IMR-90 (cell line): ENCODE results near the gene TAGLN. TPM values are rescaled to one million over a fixed set of nuclear protein-coding genes. Genes with fewer than 3 reads are reported as not detected.
"Not testable (repeated sequence)": the region's sequence is repeated elsewhere in the genome, so short reads cannot be mapped to it uniquely, and the experiment has no call there.

Experiments used
- ATAC-seq: fragments of 200-7000 bp; cut with Tn5 transposase; 2 replicates; pipeline ENCODE4 v1.9.1; 2020; ENCODE audit warnings: low read depth, mild to moderate bottlenecking, moderate library complexity
- BruUV-seq: library from RNA; stranded (reverse); fragments of 400-500 nt; replicated peaks from 2 replicates; lab custom pipeline; 2021; lab: Mats Ljungman, UMichigan
- CTCF ChIA-PET: fragments of 300-600 bp; formaldehyde crosslinking; extraction: SDS; loops from one replicate; lab custom pipeline; 2021; ENCODE audit warnings: antibody characterized with exemption; lab: Yijun Ruan, JAX
- POLR2A ChIA-PET: fragments of 300-600 bp; sonication (Branson Sonifier 250); formaldehyde crosslinking; loops from one replicate; lab custom pipeline; 2022; ENCODE audit warnings: antibody characterized with exemption; ENCODE audit not compliant: unreplicated experiment; lab: Charles Lee
- DNase-seq: peaks from one replicate; pipeline ENCODE4 v3.0.0; 2013
- H2AFZ ChIP-seq: replicated peaks from 2 replicates; pipeline ENCODE3; 2013; ENCODE audit warnings: low read length, mild to moderate bottlenecking; ENCODE audit not compliant: poor library complexity
- H2AK5ac ChIP-seq: 2 replicates; pipeline ENCODE4 v1.6.1; 2013; ENCODE audit warnings: low read depth, low read length, inconsistent platforms
- H2AK9ac ChIP-seq: replicated peaks from 2 replicates; pipeline ENCODE3; 2013; ENCODE audit warnings: mild to moderate bottlenecking, low read depth, low read length, moderate library complexity; ENCODE audit not compliant: poor library complexity
- H2BK120ac ChIP-seq: 2 replicates; pipeline ENCODE4 v1.6.1; 2013; ENCODE audit warnings: low read depth, low read length, inconsistent platforms
- H2BK15ac ChIP-seq: 3 replicates; pipeline ENCODE4 v1.6.1; 2013; ENCODE audit warnings: low read depth, low read length, inconsistent platforms
- H2BK20ac ChIP-seq: 2 replicates; pipeline ENCODE4 v1.6.1; 2013; ENCODE audit warnings: low read depth, mild to moderate bottlenecking, inconsistent platforms, low read length, moderate library complexity
- H2BK5ac ChIP-seq: 2 replicates; pipeline ENCODE4 v1.6.1; 2013; ENCODE audit warnings: mild to moderate bottlenecking, low read depth, low read length, inconsistent platforms; ENCODE audit not compliant: poor library complexity, severe bottlenecking
- H3K14ac ChIP-seq: replicated peaks from 2 replicates; pipeline ENCODE4 v1.6.1; 2013; ENCODE audit warnings: low read depth, low read length, inconsistent platforms
- H3K18ac ChIP-seq: 2 replicates; pipeline ENCODE4 v1.6.1; 2013; ENCODE audit warnings: low read depth, low read length, control low read depth
- H3K23ac ChIP-seq: 2 replicates; pipeline ENCODE4 v1.6.1; 2013; ENCODE audit warnings: low read depth, low read length, inconsistent platforms
- H3K27ac ChIP-seq: 2 replicates; pipeline ENCODE4 v1.5.1; 2013; ENCODE audit warnings: mild to moderate bottlenecking, control low read depth, low read length; ENCODE audit not compliant: insufficient read depth
- H3K27me3 ChIP-seq: 2 replicates; pipeline ENCODE4 v1.6.1; 2013; ENCODE audit warnings: low read length; ENCODE audit not compliant: control insufficient read depth, insufficient read depth
- H3K36me3 ChIP-seq: 2 replicates; pipeline ENCODE4 v1.6.1; 2013; ENCODE audit warnings: low read length, mixed read lengths; ENCODE audit not compliant: control insufficient read depth, insufficient read depth
- H3K4ac ChIP-seq: 2 replicates; pipeline ENCODE4 v1.6.1; 2013; ENCODE audit warnings: low read depth, low read length, inconsistent platforms
- H3K4me1 ChIP-seq: 2 replicates; pipeline ENCODE4 v1.6.1; 2013; ENCODE audit warnings: low read length, mixed read lengths; ENCODE audit not compliant: control insufficient read depth, insufficient read depth
- H3K4me2 ChIP-seq: 2 replicates; pipeline ENCODE4 v1.6.1; 2013; ENCODE audit warnings: low read depth, mild to moderate bottlenecking, control low read depth, low read length, moderate library complexity
- H3K4me3 ChIP-seq: 2 replicates; pipeline ENCODE4 v1.5.1; 2013; ENCODE audit warnings: low read depth, mild to moderate bottlenecking, control low read depth, low read length, moderate library complexity; ENCODE audit not compliant: insufficient read depth
- H3K56ac ChIP-seq: 2 replicates; pipeline ENCODE4 v1.6.1; 2013; ENCODE audit warnings: low read length, inconsistent platforms; ENCODE audit not compliant: insufficient read depth; ENCODE audit errors: extremely low read depth
- H3K79me1 ChIP-seq, 2 experiments: 2 replicates each; pipeline ENCODE4 v1.6.1; 2013; ENCODE audit warnings: low read length in 2 of 2, inconsistent platforms in 1 of 2, low read depth in 1 of 2
- H3K9ac ChIP-seq: 2 replicates; pipeline ENCODE4 v1.6.1; 2013; ENCODE audit warnings: low read depth, low read length, control low read depth
- H3K9me1 ChIP-seq: 2 replicates; pipeline ENCODE4 v1.6.1; 2013; ENCODE audit warnings: low read length, inconsistent platforms; ENCODE audit not compliant: insufficient read depth
- H3K9me3 ChIP-seq: 2 replicates; pipeline ENCODE4 v1.6.1; 2013; ENCODE audit warnings: low read length; ENCODE audit not compliant: control insufficient read depth, insufficient read depth
- H4K20me1 ChIP-seq: 2 replicates; pipeline ENCODE4 v1.6.1; 2013; ENCODE audit warnings: low read length, inconsistent platforms; ENCODE audit not compliant: insufficient read depth
- H4K5ac ChIP-seq: 2 replicates; pipeline ENCODE4 v1.6.1; 2013; ENCODE audit warnings: mild to moderate bottlenecking, low read depth, low read length, control low read depth
- H4K8ac ChIP-seq, 2 experiments: 2 replicates each; pipeline ENCODE4 v1.6.1; 2013; ENCODE audit warnings: low read depth in 2 of 2, low read length in 2 of 2, control low read depth in 1 of 2, inconsistent platforms in 1 of 2
- H4K91ac ChIP-seq: 2 replicates; pipeline ENCODE4 v1.6.1; 2013; ENCODE audit warnings: low read depth, low read length, inconsistent platforms; ENCODE audit not compliant: insufficient read depth
- CTCF ChIP-seq: conservative IDR thresholded peaks from 2 replicates; pipeline ENCODE4 v1.5.1; 2012; ENCODE audit warnings: mild to moderate bottlenecking, low read depth, low read length, improper control_type of control experiment
- WGBS, 2 experiments: methylation state at CpG; one replicate each; pipeline versions ENCODE4 v1.1.5 to v1.1.7; 2013; ENCODE audit warnings: missing lambda C conversion rate in 2 of 2; ENCODE audit not compliant: insufficient read length in 1 of 2; ENCODE audit errors: extremely low coverage in 2 of 2; 5-methylcytosine and 5-hydroxymethylcytosine counted together
- dilution Hi-C: fragments of 300-500 bp; cut with HindIII; formaldehyde crosslinking; loops from one replicate; pipeline ENCODE4 v1.14.3; 2018; ENCODE audit warnings: low sequenced_read_pairs; ENCODE audit not compliant: unreplicated experiment
- in situ Hi-C: fragments of 300-500 bp; cut with MboI; formaldehyde crosslinking; loops from 3 replicates; pipeline ENCODE4 v1.14.3; 2019; ENCODE audit warnings: low sequenced_read_pairs, inconsistent platforms, mixed read lengths
- intact Hi-C: fragments of 100-400 bp; cut with micrococcal nuclease; formaldehyde crosslinking; loops from 2 replicates; pipeline ENCODE4 v1.10.0; 2022
- polyA plus RNA-seq, 3 experiments: library from polyadenylated mRNA; depleted of rRNA; stranded (reverse); fragments of >200 nt; gene quantifications; 2 replicates each; pipeline ENCODE4 v1.2.3, GENCODE V29; 2012; ENCODE audit warnings: low replicate concordance in 1 of 3
- total RNA-seq: library from RNA; depleted of rRNA; stranded (reverse); fragments of >200 nt; gene quantifications from 2 replicates; pipeline ENCODE4 v1.2.3, GENCODE V29; 2012

The TAGLN gene
- total and polyA plus RNA-seq, 2 of the 4 experiments (the other 2 are of a cell fraction): 2,558 to 3,760 TPM

DNA sequence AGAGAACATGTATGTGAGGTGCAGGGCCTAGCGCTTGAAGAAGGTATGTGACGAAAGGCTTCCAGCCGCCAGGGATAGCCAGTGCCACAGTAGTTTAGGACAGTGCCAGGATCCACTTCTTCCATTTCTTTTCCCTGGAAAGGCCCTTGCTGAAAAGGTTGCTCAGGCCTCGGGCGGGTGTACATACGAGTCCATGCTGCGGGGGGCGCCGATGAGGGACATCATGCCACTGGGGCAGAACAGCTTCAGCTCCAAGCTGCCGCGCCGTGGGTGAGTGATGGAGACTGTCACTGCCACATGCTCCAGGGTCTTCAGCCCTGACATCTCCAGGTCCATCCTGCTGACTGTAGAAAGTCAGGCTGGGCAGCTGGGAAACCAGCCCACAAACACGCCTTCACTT lies 9.5 kb downstream of the TAGLN start:
- in situ Hi-C loops, H3K9me3 ChIP-seq, H2BK120ac ChIP-seq, intact Hi-C loops, H3K9me1 ChIP-seq, H3K4me3 ChIP-seq, H3K27me3 ChIP-seq, H2AFZ ChIP-seq, H3K4ac ChIP-seq, H3K4me2 ChIP-seq, H2BK20ac ChIP-seq, DNase-seq, H2BK5ac ChIP-seq, BruUV-seq, H4K91ac ChIP-seq, dilution Hi-C loops, H3K9ac ChIP-seq, H4K8ac ChIP-seq, H2BK15ac ChIP-seq, H3K56ac ChIP-seq, POLR2A ChIA-PET, H3K4me1 ChIP-seq, H3K18ac ChIP-seq, H3K27ac ChIP-seq, CTCF ChIA-PET, H2AK9ac ChIP-seq, H4K5ac ChIP-seq, H3K14ac ChIP-seq, H3K23ac ChIP-seq, H2AK5ac ChIP-seq: not testable (repeated sequence)
- peaks cover 13 to 18% of the 10 kb centered on the region in 2 experiments for H3K79me1 ChIP-seq
- peaks cover 17% of the 10 kb centered on the region for H4K20me1 ChIP-seq
- ATAC-seq: peak; percentile 9
- peaks cover 26% of the 10 kb centered on the region for H3K36me3 ChIP-seq
- TF ChIP-seq CTCF: peak; percentile 21; the same call in 1 of the 2 replicates
- no CpG with 5 or more reads among the region's 13 CpGs for WGBS, 2 experiments

GRCh38 chr11:117209351-117210125 lies 10.4 kb downstream of the TAGLN start:
- H3K23ac ChIP-seq, H3K27ac ChIP-seq, ATAC-seq, H3K9ac ChIP-seq, H3K4me3 ChIP-seq, H2BK120ac ChIP-seq, dilution Hi-C loops, H2BK15ac ChIP-seq, BruUV-seq, H3K4me2 ChIP-seq, H4K8ac ChIP-seq, H2AFZ ChIP-seq, H3K56ac ChIP-seq, H2AK5ac ChIP-seq, H2BK5ac ChIP-seq, H3K18ac ChIP-seq, POLR2A ChIA-PET, H3K14ac ChIP-seq, CTCF ChIA-PET, H2AK9ac ChIP-seq, H3K9me3 ChIP-seq, H3K9me1 ChIP-seq, H3K4ac ChIP-seq, H3K27me3 ChIP-seq, in situ Hi-C loops, H4K20me1 ChIP-seq, H4K5ac ChIP-seq, H3K4me1 ChIP-seq, intact Hi-C loops, H2BK20ac ChIP-seq, H4K91ac ChIP-seq: not testable (repeated sequence)
- DNase-seq: peak; percentile 42
- Histone ChIP-seq H3K79me1 (peaks cover 9 to 14% of the 10 kb centered on the region in 2 experiments; a peak in 3 of 4 replicates), H3K36me3 (peaks cover 23% of the 10 kb centered on the region)
- WGBS, 2 experiments: 90% methylated on average over 2 of the region's 8 CpGs; no CpG with 5 or more reads in 1 of the 2 experiments
